GM23338 (cell line): ENCODE results near the gene ACCSL. TPM values are rescaled to one million over a fixed set of nuclear protein-coding genes. Genes with fewer than 3 reads are reported as not detected.

Source experiments
- ATAC-seq: fragments of 200-7000 bp; cut with Tn5 transposase; 3 replicates; pipeline ENCODE4 v1.9.1; 2020
- DNase-seq: peaks from one replicate; pipeline ENCODE4 v3.0.0-alpha.2; 2015; ENCODE audit warnings: low spot score
- H2AFZ ChIP-seq: fragments of 200-600 bp; sonication (generic); 2 replicates; pipeline ENCODE4 v1.8.0; 2016; ENCODE audit warnings: antibody characterized with exemption, mild to moderate bottlenecking, moderate library complexity
- H3F3A ChIP-seq: fragments of 200-600 bp; sonication (generic); replicated peaks from 2 replicates; pipeline ENCODE4 v1.8.0; 2017; ENCODE audit warnings: antibody characterized with exemption, mixed run types, low read depth
- H3K27ac ChIP-seq: fragments of 200-600 bp; sonication (generic); 2 replicates; pipeline ENCODE4 v1.6.1; 2016; ENCODE audit warnings: low read depth
- H3K27me3 ChIP-seq: fragments of 200-600 bp; sonication (generic); 2 replicates; pipeline ENCODE4 v1.8.0; 2016; ENCODE audit warnings: mild to moderate bottlenecking, mixed run types, moderate library complexity; ENCODE audit not compliant: insufficient read depth
- H3K36me3 ChIP-seq: fragments of 200-600 bp; sonication (generic); 2 replicates; pipeline ENCODE4 v1.8.0; 2016; ENCODE audit warnings: mild to moderate bottlenecking; ENCODE audit not compliant: insufficient read depth
- H3K4me1 ChIP-seq: fragments of 200-600 bp; sonication (generic); 2 replicates; pipeline ENCODE4 v1.8.0; 2016; ENCODE audit warnings: mild to moderate bottlenecking, moderate library complexity; ENCODE audit not compliant: insufficient read depth
- H3K4me2 ChIP-seq: fragments of 200-600 bp; sonication (generic); 2 replicates; pipeline ENCODE4 v1.7.1; 2017; ENCODE audit warnings: mixed run types
- H3K4me3 ChIP-seq: fragments of 200-600 bp; sonication (generic); 2 replicates; pipeline ENCODE4 v1.6.1; 2016; ENCODE audit warnings: mixed run types
- H3K79me2 ChIP-seq: fragments of 200-600 bp; sonication (generic); replicated peaks from 2 replicates; pipeline ENCODE4 v1.8.0; 2017; ENCODE audit warnings: mild to moderate bottlenecking; ENCODE audit not compliant: insufficient read depth
- H3K9me2 ChIP-seq: fragments of 200-600 bp; sonication (generic); 2 replicates; pipeline ENCODE4 v1.8.0; 2017; ENCODE audit not compliant: insufficient read depth
- H4K20me1 ChIP-seq: fragments of 200-600 bp; sonication (generic); replicated peaks from 2 replicates; pipeline ENCODE4 v1.8.0; 2017; ENCODE audit warnings: mild to moderate bottlenecking; ENCODE audit not compliant: insufficient read depth
- H3K27ac Mint-ChIP-seq: 2 replicates; pipeline ENCODE4 v1.8.0; 2020; ENCODE audit warnings: inconsistent platforms, mild to moderate bottlenecking, moderate library complexity, mixed read lengths
- H3K27me3 Mint-ChIP-seq: 3 replicates; pipeline ENCODE4 v1.8.0; 2022; ENCODE audit warnings: low read depth, mild to moderate bottlenecking, moderate library complexity, mixed read lengths, inconsistent platforms; ENCODE audit not compliant: insufficient read depth, poor library complexity
- H3K36me3 Mint-ChIP-seq: 3 replicates; pipeline ENCODE4 v1.8.0; 2021; ENCODE audit warnings: low read depth, mild to moderate bottlenecking, inconsistent platforms, moderate library complexity, mixed read lengths
- H3K4me1 Mint-ChIP-seq: 3 replicates; pipeline ENCODE4 v1.8.0; 2020; ENCODE audit warnings: mild to moderate bottlenecking, inconsistent platforms, mixed read lengths
- H3K4me3 Mint-ChIP-seq: 3 replicates; pipeline ENCODE4 v1.8.0; 2021; ENCODE audit warnings: moderate library complexity, mild to moderate bottlenecking, inconsistent platforms, mixed read lengths
- H3K9me3 Mint-ChIP-seq: 3 replicates; pipeline ENCODE4 v1.8.0; 2020; ENCODE audit warnings: moderate library complexity, mild to moderate bottlenecking, inconsistent platforms, mixed read lengths
- CREB1 ChIP-seq: fragments of 250-450 bp; sonication (Bioruptor Pico); IDR thresholded peaks from 2 replicates; pipeline ENCODE4 v1.5.0; 2020; ENCODE audit warnings: low read depth, mild to moderate bottlenecking, moderate library complexity
- EZH2 ChIP-seq: fragments of 200-600 bp; sonication (generic); IDR thresholded peaks from one replicate; pipeline ENCODE4 v1.8.0; 2017; ENCODE audit warnings: antibody characterized with exemption, mild to moderate bottlenecking, low read depth; ENCODE audit not compliant: unreplicated experiment
- EZH2phosphoT487 ChIP-seq: fragments of 200-600 bp; sonication (generic); IDR thresholded peaks from one replicate; pipeline ENCODE4 v1.8.1; 2018; ENCODE audit warnings: antibody characterized with exemption; ENCODE audit not compliant: unreplicated experiment
- JUNB ChIP-seq: IDR thresholded peaks from one replicate; pipeline ENCODE4 v1.6.1; 2016; ENCODE audit warnings: antibody characterized with exemption; ENCODE audit not compliant: unreplicated experiment
- POLR2AphosphoS5 ChIP-seq: IDR thresholded peaks from 2 replicates; pipeline ENCODE4 v1.6.1; 2016; ENCODE audit warnings: antibody characterized with exemption, low read depth
- ZNF114 ChIP-seq: fragments of 250-450 bp; sonication (Bioruptor Pico); IDR thresholded peaks from 2 replicates; pipeline ENCODE4 v1.5.0; 2020; ENCODE audit warnings: mild to moderate bottlenecking, moderate library complexity
- ZNF331 ChIP-seq: fragments of 250-450 bp; sonication (Bioruptor Pico); IDR thresholded peaks from 2 replicates; pipeline ENCODE4 v1.5.0; 2020; ENCODE audit warnings: low read depth, mild to moderate bottlenecking, moderate library complexity
- polyA plus RNA-seq: library from polyadenylated mRNA; unstranded; fragments of >200 nt; fragmentation: Nextera tagmentation; extraction: Ambion mirVana; gene quantifications from 2 replicates; pipeline ENCODE4 v1.2.1, GENCODE V29; 2016
- total RNA-seq: library from RNA; depleted of rRNA; stranded (reverse); fragments of >200 nt; shearing (Covaris generic); gene quantifications from 2 replicates; pipeline ENCODE4 v1.2.3, GENCODE V29; 2014
- TF ChIP-seq, protein P1 (sequence below): IDR thresholded peaks from 2 replicates; pipeline ENCODE4 v1.6.1; 2016; ENCODE audit warnings: antibody characterized with exemption
- TF ChIP-seq, protein P2 (sequence below): IDR thresholded peaks from one replicate; pipeline ENCODE4 v1.6.1; 2018; ENCODE audit warnings: antibody characterized with exemption; ENCODE audit not compliant: unreplicated experiment

The ACCSL gene
- total and polyA plus RNA-seq, 2 experiments from 2014 or later: not detected

DNA sequence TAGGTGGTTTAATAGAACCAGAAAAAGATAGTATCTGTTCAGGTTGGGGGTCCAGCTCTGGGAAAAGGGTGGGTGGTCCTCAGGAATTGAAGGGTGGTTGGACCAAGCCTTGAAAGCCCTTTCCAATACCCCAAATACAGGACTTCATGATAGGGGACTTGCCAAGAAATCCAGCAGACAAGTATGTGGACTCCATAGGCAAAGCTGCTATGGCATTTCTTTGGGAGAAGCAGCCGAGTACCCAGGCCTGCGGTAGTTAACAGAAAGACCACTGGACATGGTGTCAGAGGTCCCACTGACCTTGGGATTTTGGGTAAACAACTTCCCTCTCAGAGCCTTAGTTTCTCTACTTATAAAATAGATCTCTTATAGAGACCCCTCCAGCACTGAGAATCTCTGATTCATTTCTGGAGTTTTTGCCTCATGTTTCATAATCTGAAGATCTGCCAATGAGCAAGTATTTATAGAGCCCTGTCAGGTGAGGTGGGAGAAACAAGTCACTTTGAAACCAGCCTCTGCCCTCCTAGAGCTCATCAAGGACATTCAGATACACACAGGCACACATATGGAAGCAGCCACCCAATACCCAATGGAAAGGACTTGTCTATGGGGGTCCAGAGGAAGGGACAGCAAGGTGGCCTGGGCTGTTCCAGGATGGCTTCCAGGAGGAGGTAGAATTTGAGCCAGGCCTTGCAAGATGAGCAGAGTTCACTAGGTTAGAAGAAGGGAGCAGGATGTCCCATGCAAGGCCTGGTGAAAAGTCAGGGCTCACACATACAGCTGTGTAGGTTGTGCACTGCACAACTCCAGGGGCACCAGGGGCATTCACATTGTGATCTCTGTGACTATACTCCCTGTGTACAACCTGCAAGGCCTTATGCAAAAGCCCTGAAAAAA lies 31.0 kb upstream of the ACCSL start:
- H2AFZ ChIP-seq: no peak overlapping the region
- no peak for TF ChIP-seq JUNB
- TF ChIP-seq ZNF331 (CRISPR knock-in tag): no peak
- TF ChIP-seq, protein P1, sequence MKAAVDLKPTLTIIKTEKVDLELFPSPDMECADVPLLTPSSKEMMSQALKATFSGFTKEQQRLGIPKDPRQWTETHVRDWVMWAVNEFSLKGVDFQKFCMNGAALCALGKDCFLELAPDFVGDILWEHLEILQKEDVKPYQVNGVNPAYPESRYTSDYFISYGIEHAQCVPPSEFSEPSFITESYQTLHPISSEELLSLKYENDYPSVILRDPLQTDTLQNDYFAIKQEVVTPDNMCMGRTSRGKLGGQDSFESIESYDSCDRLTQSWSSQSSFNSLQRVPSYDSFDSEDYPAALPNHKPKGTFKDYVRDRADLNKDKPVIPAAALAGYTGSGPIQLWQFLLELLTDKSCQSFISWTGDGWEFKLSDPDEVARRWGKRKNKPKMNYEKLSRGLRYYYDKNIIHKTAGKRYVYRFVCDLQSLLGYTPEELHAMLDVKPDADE: no peak
- TF ChIP-seq EZH2: no peak
- no peak for TF ChIP-seq EZH2phosphoT487
- H4K20me1 ChIP-seq: no peaks in the 10 kb centered on the region
- H3F3A ChIP-seq: no peaks in the 10 kb centered on the region
- no peaks in the 10 kb centered on the region for H3K9me2 ChIP-seq
- H3K4me2 ChIP-seq: no peak overlapping the region
- H3K4me1 ChIP-seq: no peaks in the 10 kb centered on the region
- no peaks in the 10 kb centered on the region for H3K27me3 ChIP-seq
- H3K9me3 Mint-ChIP-seq: no peaks in the 10 kb centered on the region
- H3K4me3 ChIP-seq: no peak overlapping the region
- H3K36me3 ChIP-seq: no peaks in the 10 kb centered on the region
- no peaks in the 10 kb centered on the region for H3K36me3 Mint-ChIP-seq
- H3K27ac Mint-ChIP-seq: no peak overlapping the region
- DNase-seq (no peak), ATAC-seq (no peak)
- H3K79me2 ChIP-seq: no peaks in the 10 kb centered on the region
- H3K4me1 Mint-ChIP-seq: no peaks in the 10 kb centered on the region; the same call in 2 of the 3 replicates
- no peak overlapping the region for H3K4me3 Mint-ChIP-seq
- no peak overlapping the region for H3K27ac ChIP-seq
- peaks cover 10% of the 10 kb centered on the region for H3K27me3 Mint-ChIP-seq

DNA sequence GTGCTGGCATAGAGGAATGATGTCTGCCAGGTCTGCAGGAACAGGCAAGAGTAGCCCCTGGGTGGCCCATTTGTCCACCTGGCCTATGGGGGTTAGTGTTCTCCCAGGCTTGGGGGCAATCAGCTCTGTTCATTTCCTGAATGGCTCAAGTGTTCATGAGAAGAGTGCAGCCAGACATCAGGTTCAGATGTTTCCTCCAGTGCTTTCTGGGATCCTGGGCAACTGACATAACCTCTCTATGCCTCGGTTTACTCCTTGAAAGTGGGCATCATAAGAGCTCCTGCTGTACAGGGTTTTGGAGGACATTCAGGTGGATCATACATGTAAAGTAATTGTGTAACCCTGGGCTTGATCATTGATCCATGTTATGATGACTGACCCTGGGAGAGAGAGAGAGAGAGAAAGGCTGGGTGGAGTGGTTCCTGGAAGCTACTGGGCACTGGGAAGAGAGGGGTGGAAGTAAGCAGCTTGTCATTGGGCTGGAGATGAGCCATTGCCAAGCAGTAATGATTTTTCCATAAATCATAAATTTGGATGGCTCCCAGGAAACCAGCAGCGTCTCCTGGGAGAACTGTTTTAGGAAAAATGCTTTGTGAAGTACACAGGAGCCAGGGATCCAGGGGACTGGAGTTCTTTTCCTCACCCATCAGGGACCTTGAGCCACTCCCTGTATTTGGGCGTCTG lies 30.2 kb upstream of the ACCSL start:
- Histone ChIP-seq H3K27ac (no peak overlapping the region), H3K36me3 (no peaks in the 10 kb centered on the region), H3K4me1 (no peaks in the 10 kb centered on the region), H3K27me3 (no peaks in the 10 kb centered on the region), H3K4me2 (no peak overlapping the region), H3K4me3 (no peak overlapping the region), H3K9me2 (no peaks in the 10 kb centered on the region), H4K20me1 (no peaks in the 10 kb centered on the region), H2AFZ (no peak overlapping the region), H3K79me2 (no peaks in the 10 kb centered on the region), H3F3A (no peaks in the 10 kb centered on the region)
- Mint-ChIP-seq H3K4me1 (no peaks in the 10 kb centered on the region; the same call in 2 of the 3 replicates), H3K4me3 (no peak overlapping the region), H3K36me3 (no peaks in the 10 kb centered on the region), H3K27ac (no peak overlapping the region), H3K9me3 (peaks cover 3% of the 10 kb centered on the region; the same call in 1 of the 3 replicates), H3K27me3 (peaks cover 10% of the 10 kb centered on the region)
- no peak for ATAC-seq
- no peak for DNase-seq
- TF ChIP-seq, protein P1: no peak
- TF ChIP-seq EZH2phosphoT487: no peak
- no peak for TF ChIP-seq ZNF114 (CRISPR knock-in tag)
- no peak for TF ChIP-seq POLR2AphosphoS5
- TF ChIP-seq CREB1: no peak
- TF ChIP-seq, protein P2, sequence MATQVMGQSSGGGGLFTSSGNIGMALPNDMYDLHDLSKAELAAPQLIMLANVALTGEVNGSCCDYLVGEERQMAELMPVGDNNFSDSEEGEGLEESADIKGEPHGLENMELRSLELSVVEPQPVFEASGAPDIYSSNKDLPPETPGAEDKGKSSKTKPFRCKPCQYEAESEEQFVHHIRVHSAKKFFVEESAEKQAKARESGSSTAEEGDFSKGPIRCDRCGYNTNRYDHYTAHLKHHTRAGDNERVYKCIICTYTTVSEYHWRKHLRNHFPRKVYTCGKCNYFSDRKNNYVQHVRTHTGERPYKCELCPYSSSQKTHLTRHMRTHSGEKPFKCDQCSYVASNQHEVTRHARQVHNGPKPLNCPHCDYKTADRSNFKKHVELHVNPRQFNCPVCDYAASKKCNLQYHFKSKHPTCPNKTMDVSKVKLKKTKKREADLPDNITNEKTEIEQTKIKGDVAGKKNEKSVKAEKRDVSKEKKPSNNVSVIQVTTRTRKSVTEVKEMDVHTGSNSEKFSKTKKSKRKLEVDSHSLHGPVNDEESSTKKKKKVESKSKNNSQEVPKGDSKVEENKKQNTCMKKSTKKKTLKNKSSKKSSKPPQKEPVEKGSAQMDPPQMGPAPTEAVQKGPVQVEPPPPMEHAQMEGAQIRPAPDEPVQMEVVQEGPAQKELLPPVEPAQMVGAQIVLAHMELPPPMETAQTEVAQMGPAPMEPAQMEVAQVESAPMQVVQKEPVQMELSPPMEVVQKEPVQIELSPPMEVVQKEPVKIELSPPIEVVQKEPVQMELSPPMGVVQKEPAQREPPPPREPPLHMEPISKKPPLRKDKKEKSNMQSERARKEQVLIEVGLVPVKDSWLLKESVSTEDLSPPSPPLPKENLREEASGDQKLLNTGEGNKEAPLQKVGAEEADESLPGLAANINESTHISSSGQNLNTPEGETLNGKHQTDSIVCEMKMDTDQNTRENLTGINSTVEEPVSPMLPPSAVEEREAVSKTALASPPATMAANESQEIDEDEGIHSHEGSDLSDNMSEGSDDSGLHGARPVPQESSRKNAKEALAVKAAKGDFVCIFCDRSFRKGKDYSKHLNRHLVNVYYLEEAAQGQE: no peak
